IMR-90 (cell line): ENCODE data around the gene MS4A18. TPM values are rescaled to one million over a fixed set of nuclear protein-coding genes. Genes with fewer than 3 reads are reported as not detected.

ENCODE experiments used
- ATAC-seq: fragments of 200-7000 bp; cut with Tn5 transposase; 2 replicates; pipeline ENCODE4 v1.9.1; 2020; ENCODE audit warnings: low read depth, mild to moderate bottlenecking, moderate library complexity
- BruUV-seq: library from RNA; stranded (reverse); fragments of 400-500 nt; replicated peaks from 2 replicates; lab custom pipeline; 2021; lab: Mats Ljungman, UMichigan
- CTCF ChIA-PET: fragments of 300-600 bp; formaldehyde crosslinking; extraction: SDS; loops from one replicate; lab custom pipeline; 2021; ENCODE audit warnings: antibody characterized with exemption; lab: Yijun Ruan, JAX
- POLR2A ChIA-PET: fragments of 300-600 bp; sonication (Branson Sonifier 250); formaldehyde crosslinking; loops from one replicate; lab custom pipeline; 2022; ENCODE audit warnings: antibody characterized with exemption; ENCODE audit not compliant: unreplicated experiment; lab: Charles Lee
- DNase-seq: peaks from one replicate; pipeline ENCODE4 v3.0.0; 2013
- H2AFZ ChIP-seq: replicated peaks from 2 replicates; pipeline ENCODE3; 2013; ENCODE audit warnings: low read length, mild to moderate bottlenecking; ENCODE audit not compliant: poor library complexity
- H2AK5ac ChIP-seq: 2 replicates; pipeline ENCODE4 v1.6.1; 2013; ENCODE audit warnings: low read depth, low read length, inconsistent platforms
- H2AK9ac ChIP-seq: replicated peaks from 2 replicates; pipeline ENCODE3; 2013; ENCODE audit warnings: mild to moderate bottlenecking, low read depth, low read length, moderate library complexity; ENCODE audit not compliant: poor library complexity
- H2BK120ac ChIP-seq: 2 replicates; pipeline ENCODE4 v1.6.1; 2013; ENCODE audit warnings: low read depth, low read length, inconsistent platforms
- H2BK15ac ChIP-seq: 3 replicates; pipeline ENCODE4 v1.6.1; 2013; ENCODE audit warnings: low read depth, low read length, inconsistent platforms
- H2BK20ac ChIP-seq: 2 replicates; pipeline ENCODE4 v1.6.1; 2013; ENCODE audit warnings: low read depth, mild to moderate bottlenecking, inconsistent platforms, low read length, moderate library complexity
- H2BK5ac ChIP-seq: 2 replicates; pipeline ENCODE4 v1.6.1; 2013; ENCODE audit warnings: mild to moderate bottlenecking, low read depth, low read length, inconsistent platforms; ENCODE audit not compliant: poor library complexity, severe bottlenecking
- H3K14ac ChIP-seq: replicated peaks from 2 replicates; pipeline ENCODE4 v1.6.1; 2013; ENCODE audit warnings: low read depth, low read length, inconsistent platforms
- H3K18ac ChIP-seq: 2 replicates; pipeline ENCODE4 v1.6.1; 2013; ENCODE audit warnings: low read depth, low read length, control low read depth
- H3K23ac ChIP-seq: 2 replicates; pipeline ENCODE4 v1.6.1; 2013; ENCODE audit warnings: low read depth, low read length, inconsistent platforms
- H3K27ac ChIP-seq: 2 replicates; pipeline ENCODE4 v1.5.1; 2013; ENCODE audit warnings: mild to moderate bottlenecking, control low read depth, low read length; ENCODE audit not compliant: insufficient read depth
- H3K27me3 ChIP-seq: 2 replicates; pipeline ENCODE4 v1.6.1; 2013; ENCODE audit warnings: low read length; ENCODE audit not compliant: control insufficient read depth, insufficient read depth
- H3K36me3 ChIP-seq: 2 replicates; pipeline ENCODE4 v1.6.1; 2013; ENCODE audit warnings: low read length, mixed read lengths; ENCODE audit not compliant: control insufficient read depth, insufficient read depth
- H3K4ac ChIP-seq: 2 replicates; pipeline ENCODE4 v1.6.1; 2013; ENCODE audit warnings: low read depth, low read length, inconsistent platforms
- H3K4me1 ChIP-seq: 2 replicates; pipeline ENCODE4 v1.6.1; 2013; ENCODE audit warnings: low read length, mixed read lengths; ENCODE audit not compliant: control insufficient read depth, insufficient read depth
- H3K4me2 ChIP-seq: 2 replicates; pipeline ENCODE4 v1.6.1; 2013; ENCODE audit warnings: low read depth, mild to moderate bottlenecking, control low read depth, low read length, moderate library complexity
- H3K4me3 ChIP-seq: 2 replicates; pipeline ENCODE4 v1.5.1; 2013; ENCODE audit warnings: low read depth, mild to moderate bottlenecking, control low read depth, low read length, moderate library complexity; ENCODE audit not compliant: insufficient read depth
- H3K56ac ChIP-seq: 2 replicates; pipeline ENCODE4 v1.6.1; 2013; ENCODE audit warnings: low read length, inconsistent platforms; ENCODE audit not compliant: insufficient read depth; ENCODE audit errors: extremely low read depth
- H3K79me1 ChIP-seq, 2 experiments: 2 replicates each; pipeline ENCODE4 v1.6.1; 2013; ENCODE audit warnings: low read length in 2 of 2, inconsistent platforms in 1 of 2, low read depth in 1 of 2
- H3K9ac ChIP-seq: 2 replicates; pipeline ENCODE4 v1.6.1; 2013; ENCODE audit warnings: low read depth, low read length, control low read depth
- H3K9me1 ChIP-seq: 2 replicates; pipeline ENCODE4 v1.6.1; 2013; ENCODE audit warnings: low read length, inconsistent platforms; ENCODE audit not compliant: insufficient read depth
- H3K9me3 ChIP-seq: 2 replicates; pipeline ENCODE4 v1.6.1; 2013; ENCODE audit warnings: low read length; ENCODE audit not compliant: control insufficient read depth, insufficient read depth
- H4K20me1 ChIP-seq: 2 replicates; pipeline ENCODE4 v1.6.1; 2013; ENCODE audit warnings: low read length, inconsistent platforms; ENCODE audit not compliant: insufficient read depth
- H4K5ac ChIP-seq: 2 replicates; pipeline ENCODE4 v1.6.1; 2013; ENCODE audit warnings: mild to moderate bottlenecking, low read depth, low read length, control low read depth
- H4K8ac ChIP-seq, 2 experiments: 2 replicates each; pipeline ENCODE4 v1.6.1; 2013; ENCODE audit warnings: low read depth in 2 of 2, low read length in 2 of 2, control low read depth in 1 of 2, inconsistent platforms in 1 of 2
- H4K91ac ChIP-seq: 2 replicates; pipeline ENCODE4 v1.6.1; 2013; ENCODE audit warnings: low read depth, low read length, inconsistent platforms; ENCODE audit not compliant: insufficient read depth
- BHLHE40 ChIP-seq: fragments of 150-350 bp; IDR thresholded peaks from 2 replicates; pipeline ENCODE4 v1.6.1; 2016; ENCODE audit warnings: mild to moderate bottlenecking, low read depth, low read length
- MAZ ChIP-seq: IDR thresholded peaks from 2 replicates; pipeline ENCODE4 v1.6.1; 2012; ENCODE audit warnings: low read depth, mild to moderate bottlenecking, low read length, improper control_type of control experiment, moderate library complexity, borderline replicate concordance
- MXI1 ChIP-seq: IDR thresholded peaks from 2 replicates; pipeline ENCODE4 v1.6.1; 2012; ENCODE audit warnings: low read depth, mild to moderate bottlenecking, low read length, moderate library complexity, borderline replicate concordance
- POLR2A ChIP-seq: IDR thresholded peaks from 2 replicates; pipeline ENCODE4 v1.6.1; 2012; ENCODE audit warnings: mild to moderate bottlenecking, low read depth, low read length
- RAD21 ChIP-seq: IDR thresholded peaks from 2 replicates; pipeline ENCODE4 v1.6.1; 2012; ENCODE audit warnings: low read length, improper control_type of control experiment
- RFX5 ChIP-seq: IDR thresholded peaks from 2 replicates; pipeline ENCODE4 v1.8.0; 2012; ENCODE audit warnings: low read depth, mild to moderate bottlenecking, low read length, moderate library complexity
- SMC3 ChIP-seq: fragments of 150-350 bp; IDR thresholded peaks from 2 replicates; pipeline ENCODE4 v1.6.1; 2016; ENCODE audit warnings: low read depth, mild to moderate bottlenecking, antibody characterized with exemption, low read length, moderate library complexity
- WGBS, 2 experiments: methylation state at CpG; one replicate each; pipeline versions ENCODE4 v1.1.5 to v1.1.7; 2013; ENCODE audit warnings: missing lambda C conversion rate in 2 of 2; ENCODE audit not compliant: insufficient read length in 1 of 2; ENCODE audit errors: extremely low coverage in 2 of 2; 5-methylcytosine and 5-hydroxymethylcytosine counted together
- dilution Hi-C: fragments of 300-500 bp; cut with HindIII; formaldehyde crosslinking; loops from one replicate; pipeline ENCODE4 v1.14.3; 2018; ENCODE audit warnings: low sequenced_read_pairs; ENCODE audit not compliant: unreplicated experiment
- in situ Hi-C: fragments of 300-500 bp; cut with MboI; formaldehyde crosslinking; loops from 3 replicates; pipeline ENCODE4 v1.14.3; 2019; ENCODE audit warnings: low sequenced_read_pairs, inconsistent platforms, mixed read lengths
- intact Hi-C: fragments of 100-400 bp; cut with micrococcal nuclease; formaldehyde crosslinking; loops from 2 replicates; pipeline ENCODE4 v1.10.0; 2022
- polyA plus RNA-seq, 3 experiments: library from polyadenylated mRNA; depleted of rRNA; stranded (reverse); fragments of >200 nt; gene quantifications; 2 replicates each; pipeline ENCODE4 v1.2.3, GENCODE V29; 2012; ENCODE audit warnings: low replicate concordance in 1 of 3
- total RNA-seq: library from RNA; depleted of rRNA; stranded (reverse); fragments of >200 nt; gene quantifications from 2 replicates; pipeline ENCODE4 v1.2.3, GENCODE V29; 2012
- TF ChIP-seq, protein P1 (sequence below): fragments of 150-350 bp; IDR thresholded peaks from 2 replicates; pipeline ENCODE4 v1.6.1; 2017; ENCODE audit warnings: mild to moderate bottlenecking, antibody characterized with exemption, low read length, low read depth

MS4A18 gene
- total and polyA plus RNA-seq, 2 of the 4 experiments (the other 2 are of a cell fraction): not detected

DNA sequence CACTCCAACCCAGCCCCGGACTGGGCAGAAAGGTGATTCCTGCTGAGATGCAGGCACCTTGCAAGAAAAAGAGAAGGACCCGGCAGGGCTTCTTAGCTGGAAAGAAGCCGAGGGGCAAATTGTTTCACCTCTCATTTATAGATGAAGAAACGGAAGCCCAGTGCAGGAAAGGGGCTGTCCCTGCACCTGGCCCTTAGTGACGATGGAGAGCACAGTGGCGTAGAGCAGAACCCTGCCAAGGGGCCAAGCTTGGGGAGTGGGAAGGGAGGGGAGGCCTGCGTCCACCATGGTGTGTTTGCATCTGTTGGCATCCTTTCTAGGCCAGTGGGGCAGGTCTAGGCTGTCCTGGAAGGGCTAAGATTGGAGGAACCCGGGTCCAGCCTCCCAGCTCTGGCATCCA is 24.3 kb downstream of the MS4A18 start:
- dilution Hi-C loops: no loop called here
- Histone ChIP-seq H3K18ac (no peak overlapping the region), H3K4ac (no peak overlapping the region), H3K9ac (no peak overlapping the region), H3K4me2 (no peak overlapping the region), H2BK5ac (no peak overlapping the region), H3K27ac (no peak overlapping the region), H3K56ac (no peak overlapping the region), H2AK9ac (no peak overlapping the region), H2AFZ (no peak overlapping the region), H3K23ac (no peak overlapping the region), H2BK120ac (no peak overlapping the region), H2AK5ac (no peak overlapping the region), H3K79me1 (no peaks in the 10 kb centered on the region), H3K14ac (no peak overlapping the region), H4K91ac (no peak overlapping the region), H3K9me3 (0 out of 2 replicates have a peak, but pooled peaks cover 2% of the 10 kb centered on the region), H2BK20ac (no peak overlapping the region), H3K36me3 (no peaks in the 10 kb centered on the region), H4K8ac (no peak overlapping the region), H3K27me3 (no peaks in the 10 kb centered on the region), H2BK15ac (no peak overlapping the region), H3K4me3 (no peak overlapping the region), H4K5ac (no peak overlapping the region), H3K9me1 (no peaks in the 10 kb centered on the region), H4K20me1 (no peaks in the 10 kb centered on the region), H3K4me1 (no peaks in the 10 kb centered on the region)
- ChIA-PET POLR2A (no interaction called here), CTCF (no interaction called here)
- intact Hi-C loops: no loop called here
- BruUV-seq: no TSS peak
- in situ Hi-C loops: no loop called here
- no peak for TF ChIP-seq RFX5
- TF ChIP-seq, protein P1, sequence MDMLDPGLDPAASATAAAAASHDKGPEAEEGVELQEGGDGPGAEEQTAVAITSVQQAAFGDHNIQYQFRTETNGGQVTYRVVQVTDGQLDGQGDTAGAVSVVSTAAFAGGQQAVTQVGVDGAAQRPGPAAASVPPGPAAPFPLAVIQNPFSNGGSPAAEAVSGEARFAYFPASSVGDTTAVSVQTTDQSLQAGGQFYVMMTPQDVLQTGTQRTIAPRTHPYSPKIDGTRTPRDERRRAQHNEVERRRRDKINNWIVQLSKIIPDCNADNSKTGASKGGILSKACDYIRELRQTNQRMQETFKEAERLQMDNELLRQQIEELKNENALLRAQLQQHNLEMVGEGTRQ: no peak
- TF ChIP-seq RAD21: no peak
- TF ChIP-seq MXI1: no peak
- TF ChIP-seq POLR2A: no peak
- TF ChIP-seq SMC3: no peak
- no peak for TF ChIP-seq MAZ
- no peak for TF ChIP-seq BHLHE40
- WGBS, 2 experiments: 20% methylated on average over 1 of the region's 8 CpGs; no CpG with 5 or more reads in 1 of the 2 experiments
- ATAC-seq (no peak), DNase-seq (no peak)
